HG03342 (cell line): ENCODE results near the gene SLC35F1.

ENCODE experiments used
- ATAC-seq: cut with Tn5 transposase; IDR thresholded peaks from one replicate; pipeline ENCODE4 v1.9.1; 2021; ENCODE audit warnings: mild to moderate bottlenecking, moderate library complexity; ENCODE audit not compliant: unreplicated experiment

Gene SLC35F1

DNA sequence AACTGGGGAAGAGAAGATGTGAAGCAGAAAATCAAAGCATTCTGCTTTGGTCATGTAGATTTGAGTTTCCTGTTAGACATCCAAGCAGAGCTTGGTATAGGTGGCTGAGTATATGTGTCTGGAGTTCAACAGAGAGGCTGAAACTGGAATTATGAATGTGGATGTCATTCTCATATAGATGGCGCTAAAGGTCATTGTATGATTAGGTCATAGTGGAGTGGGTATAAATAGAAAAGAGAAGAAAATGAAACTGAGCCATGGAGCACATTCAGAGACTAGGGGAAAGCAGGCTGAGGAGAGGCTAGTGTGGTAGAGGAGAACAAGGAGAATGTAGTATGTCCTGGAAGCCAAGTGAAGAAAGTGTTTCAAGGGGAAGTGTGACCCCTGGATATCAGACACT is 345.4 kb downstream of the SLC35F1 start:
- peak; percentile 88 for ATAC-seq

DNA sequence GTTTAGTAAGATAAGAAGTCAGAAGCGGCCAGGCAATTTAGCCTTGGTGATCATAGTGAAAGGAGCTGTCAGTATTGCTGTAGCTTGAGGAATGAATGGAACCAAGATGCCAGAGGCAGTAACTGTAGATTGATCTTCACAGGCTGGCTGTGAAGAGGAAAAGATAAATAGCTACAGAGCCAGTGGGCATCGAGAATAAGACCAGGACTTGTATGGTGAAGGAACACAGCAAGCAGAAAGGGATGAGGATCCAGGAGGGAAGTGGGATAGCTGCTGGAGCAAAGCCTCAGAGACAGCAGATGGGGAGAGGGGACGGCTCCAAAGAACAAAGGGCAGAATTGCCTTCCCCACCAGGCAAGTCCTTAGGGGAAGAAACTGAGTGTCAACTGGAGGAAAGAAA is 346.7 kb downstream of the SLC35F1 start:
- no peak for ATAC-seq

- ATAC-seq = no peak
Measured at GRCh38 chr6:118260833-118261232, 353.8 kb downstream of the SLC35F1 start.

DNA sequence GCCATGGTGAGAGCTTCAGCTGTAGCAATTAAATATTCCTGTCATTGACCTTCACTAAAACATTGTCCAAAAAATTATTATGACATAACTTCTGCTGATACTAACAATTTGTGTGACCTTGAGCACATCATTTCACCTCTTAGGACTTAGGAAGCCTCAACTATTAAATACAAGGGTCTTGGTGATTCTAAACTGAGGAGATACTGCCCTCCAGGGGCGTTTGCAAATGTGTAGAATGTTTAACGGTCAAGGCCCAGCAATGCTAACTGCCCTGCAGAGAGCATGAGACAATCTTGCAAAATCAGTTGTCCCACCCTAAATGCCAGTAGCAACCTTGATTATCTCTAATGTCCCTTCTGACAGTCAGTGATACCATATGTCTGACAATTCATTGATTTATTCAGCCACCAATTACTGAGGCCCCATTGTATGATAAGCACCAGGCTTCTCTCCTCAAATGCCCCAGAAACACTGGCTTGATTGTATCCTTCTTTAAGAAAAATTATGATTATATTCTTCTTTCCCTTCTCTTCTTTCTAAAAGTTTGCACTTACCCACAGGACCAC is 356.9 kb downstream of the SLC35F1 start:
- ATAC-seq = no peak

GRCh38 chr6:118269659-118270058 is 362.6 kb downstream of the SLC35F1 start:
- ATAC-seq = no peak

GRCh38 chr6:118277631-118278030 is 370.6 kb downstream of the SLC35F1 start:
- no peak for ATAC-seq

- peak; percentile 99 for ATAC-seq
Measured at GRCh38 chr6:118280210-118280609, 373.1 kb downstream of the SLC35F1 start.

DNA sequence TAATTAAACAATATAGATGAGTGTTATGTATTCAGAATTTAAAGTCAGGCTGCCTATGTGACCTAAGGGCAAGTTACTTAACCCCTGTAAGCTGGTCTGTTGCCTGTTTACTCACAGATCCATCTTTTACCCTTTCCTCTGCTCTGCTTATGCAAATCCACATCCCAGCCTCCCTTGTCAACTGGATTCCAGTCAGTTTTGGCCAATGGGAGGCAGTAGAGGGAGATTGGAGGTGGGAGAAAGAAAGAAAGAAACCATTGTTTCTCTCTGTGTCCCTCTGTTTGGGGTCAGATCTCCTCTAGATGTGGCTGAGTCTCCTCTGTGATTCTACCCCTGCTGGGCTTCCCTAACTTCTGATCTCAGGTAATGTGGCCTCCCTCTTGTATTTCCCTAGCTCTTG is 374.2 kb downstream of the SLC35F1 start:
- ATAC-seq = no peak

- ATAC-seq = no peak
Measured at GRCh38 chr6:118283766-118284165, 376.7 kb downstream of the SLC35F1 start.

- no peak for ATAC-seq
Measured at GRCh38 chr6:118284736-118285360, 377.8 kb downstream of the SLC35F1 start.

- ATAC-seq = no peak
Measured at GRCh38 chr6:118285791-118286190, 378.7 kb downstream of the SLC35F1 start.

- ATAC-seq = no peak
Measured at GRCh38 chr6:118288355-118289124, 381.5 kb downstream of the SLC35F1 start.

DNA sequence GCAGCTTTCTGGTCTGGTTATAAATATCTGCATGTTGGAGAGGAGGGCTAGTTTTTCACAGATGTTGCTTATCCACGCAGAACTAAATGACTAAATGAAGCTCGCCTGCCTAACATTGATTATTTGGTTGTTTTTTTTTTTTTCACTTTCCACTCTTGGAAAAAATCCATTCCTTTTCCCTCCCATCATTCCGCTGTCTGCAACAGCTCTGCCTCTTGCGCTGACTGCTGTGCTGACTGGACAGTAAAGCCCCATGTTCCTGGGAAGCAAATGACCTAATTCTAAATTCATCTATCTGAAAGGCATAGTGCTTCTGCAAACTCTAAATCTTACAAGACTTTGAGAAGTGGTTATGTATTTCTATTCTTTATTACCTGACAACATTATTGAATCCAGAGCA is 385.5 kb downstream of the SLC35F1 start:
- no peak for ATAC-seq

DNA sequence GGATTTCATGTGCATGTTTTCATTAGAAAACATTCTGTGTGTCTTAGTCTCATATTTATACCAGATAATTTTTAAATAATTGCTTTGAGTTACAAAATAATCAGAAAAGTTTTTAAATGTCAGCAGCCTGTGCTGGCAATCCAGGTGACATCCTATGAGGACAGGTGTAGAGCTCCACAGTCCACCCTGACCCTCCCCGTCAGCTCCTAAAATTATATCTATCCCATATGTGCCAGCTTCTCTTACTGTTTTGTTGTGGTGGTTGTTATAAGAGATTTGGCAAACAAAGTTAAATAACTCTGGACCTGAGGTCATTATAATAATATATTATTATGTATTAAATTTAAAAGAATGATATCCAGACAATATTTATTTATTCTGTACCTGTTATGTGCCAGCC is 387.8 kb downstream of the SLC35F1 start:
- no peak for ATAC-seq

- ATAC-seq = no peak
Measured at GRCh38 chr6:118295336-118295735, 388.3 kb downstream of the SLC35F1 start.

GRCh38 chr6:118296129-118296901 is 389.3 kb downstream of the SLC35F1 start:
- ATAC-seq = no peak

DNA sequence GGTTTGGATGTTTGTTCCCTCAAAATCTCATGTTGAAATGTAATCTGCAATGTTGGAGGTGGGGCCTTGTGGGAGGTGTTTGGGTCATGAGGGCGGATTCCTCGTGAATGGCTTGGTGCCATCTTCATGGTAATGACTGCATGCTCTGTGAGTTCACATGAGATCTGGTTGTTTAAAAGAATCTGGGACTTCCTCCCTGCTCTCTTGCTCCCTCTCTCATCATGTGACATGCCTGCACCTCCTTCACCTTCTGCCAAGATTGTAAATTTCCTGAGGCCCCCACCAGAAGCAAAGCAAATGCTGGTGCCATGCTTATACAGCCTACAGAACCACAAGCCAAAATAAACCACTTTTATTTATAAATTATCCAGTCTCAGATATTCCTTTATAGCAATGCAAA is 390.8 kb downstream of the SLC35F1 start:
- ATAC-seq = no peak

DNA sequence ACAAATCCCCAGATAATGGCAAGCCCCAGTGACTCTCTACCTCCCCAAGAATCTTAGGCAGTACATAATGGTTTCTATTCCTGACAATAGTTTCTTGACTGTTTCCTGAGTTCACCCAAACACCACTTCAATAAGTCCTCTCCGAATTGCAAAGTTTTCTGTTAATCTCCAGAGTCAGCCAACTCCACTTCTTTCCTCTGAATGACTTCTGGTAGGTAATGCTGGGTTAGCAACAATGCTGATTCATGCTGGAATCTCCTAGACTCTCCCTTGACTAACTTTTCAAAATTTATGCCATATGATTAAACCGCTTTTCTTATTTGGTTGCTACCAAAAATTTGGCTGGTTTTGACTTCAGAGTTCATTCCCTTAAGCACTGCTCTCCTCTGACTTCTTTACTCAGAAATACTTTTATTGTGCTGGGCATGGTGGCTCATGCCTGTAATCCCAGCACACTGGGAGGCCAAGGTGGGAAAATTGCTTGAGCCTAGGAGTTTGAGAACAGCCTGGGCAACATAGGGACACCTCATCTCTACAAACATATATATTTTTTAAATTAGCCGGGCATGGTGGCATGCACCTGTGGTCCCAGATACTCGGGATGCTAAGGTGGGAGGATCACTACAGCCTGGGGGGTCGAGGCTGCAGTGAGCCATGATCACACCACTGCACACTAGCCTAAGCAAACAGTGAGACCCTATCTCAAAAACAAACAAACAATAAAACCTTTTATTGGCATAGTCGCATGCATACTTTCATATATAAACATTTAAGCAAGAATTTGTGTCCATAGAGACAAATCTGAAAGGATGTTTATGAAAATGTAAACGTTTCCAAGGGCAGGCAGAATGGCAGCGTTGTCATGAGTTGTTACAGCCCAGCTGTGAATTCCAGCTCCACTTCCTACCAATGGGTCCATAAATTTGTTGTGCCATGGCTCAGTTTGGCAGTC is 391.7 kb downstream of the SLC35F1 start:
- no peak for ATAC-seq

DNA sequence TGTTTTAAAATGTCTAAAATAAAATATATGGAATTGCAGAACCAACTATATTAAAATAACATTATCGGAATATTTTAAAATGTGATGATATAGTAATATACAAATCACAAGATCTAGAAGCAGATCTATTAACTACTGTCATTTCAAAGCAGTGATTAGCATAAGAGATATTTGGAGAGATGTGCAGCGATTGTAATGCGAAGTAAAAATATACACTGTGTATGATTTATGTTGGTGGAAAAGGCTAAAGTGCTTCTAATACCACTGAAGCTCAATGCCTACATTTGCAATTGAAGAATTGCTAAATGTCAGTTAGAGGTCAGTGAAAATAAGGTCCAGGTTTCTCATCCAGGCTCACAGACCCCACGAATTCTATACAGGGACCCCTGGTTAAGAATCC is 392.4 kb downstream of the SLC35F1 start:
- ATAC-seq = no peak

DNA sequence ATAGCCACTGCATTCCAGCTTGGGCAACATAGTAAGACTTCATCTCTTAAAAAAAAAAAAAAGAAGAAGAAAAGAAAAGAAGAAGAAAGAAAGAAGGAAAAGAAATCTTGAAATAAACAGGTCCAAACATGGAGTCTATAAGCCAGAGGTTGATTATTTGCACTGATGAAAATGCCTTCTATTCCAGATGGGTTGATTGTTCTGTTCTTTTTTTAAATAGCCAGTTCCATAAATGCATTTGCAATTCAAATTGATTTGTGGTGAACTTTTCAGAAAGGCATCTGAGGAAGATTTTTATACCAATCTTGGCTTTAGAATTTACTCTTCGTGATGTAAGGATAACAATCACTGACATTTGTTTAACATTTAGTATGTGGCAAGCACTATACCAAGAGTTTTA is 397.3 kb downstream of the SLC35F1 start:
- no peak for ATAC-seq
